ENCODE data around the gene F5.

Gene F5

DNA sequence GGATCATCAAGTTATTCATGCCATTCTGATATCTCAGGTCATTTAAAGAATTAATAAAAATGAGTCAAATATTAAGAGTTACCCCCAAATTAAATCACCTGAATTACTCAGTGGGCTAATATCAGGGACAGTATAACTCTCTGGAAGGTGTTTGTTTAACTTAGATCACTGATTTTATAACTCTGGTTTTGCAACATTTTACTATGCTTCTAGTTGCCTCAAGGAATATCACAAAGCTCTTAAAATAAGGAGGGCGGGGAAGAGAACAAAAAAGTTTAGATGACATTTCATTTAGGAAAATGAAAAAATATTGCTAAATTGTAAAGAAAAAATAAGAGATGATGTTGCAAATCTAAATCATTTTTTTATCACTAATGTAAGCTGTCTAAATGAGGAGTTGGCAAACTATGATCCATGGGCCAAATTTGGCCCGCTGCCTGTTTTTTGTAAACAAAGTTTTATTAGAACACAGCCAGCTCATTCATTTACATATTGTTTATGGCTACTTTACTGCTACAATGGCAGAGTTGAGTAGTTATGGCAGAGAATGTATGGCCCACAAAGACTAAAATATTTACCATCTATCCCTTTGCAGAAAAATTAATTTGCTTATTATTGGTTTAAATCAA, 68.6 kb downstream of the F5 start:
- no peak for DNase-seq
- no peaks in the 10 kb centered on the region for H3K27me3 ChIP-seq (ENCODE audit: insufficient read depth, low read depth, severe bottlenecking)
- H3K4me3 ChIP-seq (ENCODE audit: low read depth, low read length): no peak overlapping the region
- no peaks in the 10 kb centered on the region for H3K9me3 ChIP-seq (ENCODE audit: severe bottlenecking)
- no peak overlapping the region for H3K27ac ChIP-seq
- no peaks in the 10 kb centered on the region for H3K36me3 ChIP-seq
- TF ChIP-seq CTCF (IDR thresholded peaks at IDR 0.05; ENCODE audit: low read depth, low read length): no peak

- H3K36me3 ChIP-seq: no peaks in the 10 kb centered on the region
- DNase-seq: no peak
- no peak for TF ChIP-seq CTCF (IDR thresholded peaks at IDR 0.05; ENCODE audit: low read depth, low read length)
- H3K27me3 ChIP-seq (ENCODE audit: insufficient read depth, low read depth, severe bottlenecking): no peaks in the 10 kb centered on the region
- H3K27ac ChIP-seq: no peak overlapping the region
- H3K9me3 ChIP-seq (ENCODE audit: severe bottlenecking): no peaks in the 10 kb centered on the region
- no peak overlapping the region for H3K4me3 ChIP-seq (ENCODE audit: low read depth, low read length)
Observed at GRCh38 chr1:169515641-169516040, 70.6 kb downstream of the F5 start.

DNA sequence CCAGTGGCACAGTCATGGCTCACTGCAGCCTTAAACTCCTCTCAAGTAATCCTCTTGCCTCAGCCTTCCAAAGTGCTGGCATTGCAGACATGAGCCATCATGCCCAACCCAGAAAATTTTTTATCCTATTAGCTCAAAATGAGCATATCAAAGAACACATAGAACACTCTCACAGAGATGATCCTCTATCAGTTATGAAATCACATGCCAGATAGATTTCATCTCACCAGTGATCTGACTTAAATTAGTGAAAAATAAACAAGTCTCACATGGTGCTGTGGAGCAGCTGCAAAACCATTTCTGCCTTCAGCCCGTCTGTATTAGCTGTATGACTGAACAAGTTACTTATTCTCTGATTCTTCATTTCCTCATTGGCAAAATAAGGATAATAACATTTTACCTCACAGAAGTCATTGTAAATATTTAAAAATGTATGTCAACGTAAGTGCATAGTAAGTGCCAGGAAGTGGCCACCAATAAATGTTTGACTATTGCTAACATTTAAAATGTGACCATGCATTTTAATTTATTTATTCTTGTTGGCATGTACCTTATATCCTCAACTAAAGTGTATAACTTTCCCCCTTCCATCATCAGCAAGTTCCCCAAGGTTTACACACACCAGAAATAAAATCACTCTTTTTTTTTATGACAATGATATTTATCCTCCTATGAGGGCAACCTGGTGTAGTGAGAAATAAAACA, 71.6 kb downstream of the F5 start:
- TF ChIP-seq CTCF (IDR thresholded peaks at IDR 0.05; ENCODE audit: low read depth, low read length): no peak
- Histone ChIP-seq H3K27me3 (ENCODE audit: insufficient read depth, low read depth, severe bottlenecking) (no peaks in the 10 kb centered on the region), H3K27ac (no peak overlapping the region), H3K9me3 (ENCODE audit: severe bottlenecking) (no peaks in the 10 kb centered on the region), H3K36me3 (no peaks in the 10 kb centered on the region), H3K4me3 (ENCODE audit: low read depth, low read length) (no peak overlapping the region)
- DNase-seq: no peak

- Histone ChIP-seq H3K27ac (no peak overlapping the region), H3K36me3 (no peaks in the 10 kb centered on the region)
- TF ChIP-seq CTCF (IDR thresholded peaks at IDR 0.05; ENCODE audit: low read depth, low read length): no peak
Observed at GRCh38 chr1:169513208-169513607, 73.1 kb downstream of the F5 start.

GRCh38 chr1:169511316-169512005, 74.8 kb downstream of the F5 start:
- H3K27ac ChIP-seq: no peak overlapping the region
- no peak for TF ChIP-seq CTCF (IDR thresholded peaks at IDR 0.05; ENCODE audit: low read depth, low read length)
- no peak for DNase-seq
- H3K4me3 ChIP-seq (ENCODE audit: low read depth, low read length): no peak overlapping the region
- no peaks in the 10 kb centered on the region for H3K27me3 ChIP-seq (ENCODE audit: insufficient read depth, low read depth, severe bottlenecking)
- no peaks in the 10 kb centered on the region for H3K9me3 ChIP-seq (ENCODE audit: severe bottlenecking)
- H3K36me3 ChIP-seq: no peaks in the 10 kb centered on the region

More at GRCh38 chr1:169513208-169513607, 73.1 kb downstream of the F5 start:
- no peak for DNase-seq
- H3K27me3 ChIP-seq (ENCODE audit: insufficient read depth, low read depth, severe bottlenecking): no peaks in the 10 kb centered on the region
- no peak overlapping the region for H3K4me3 ChIP-seq (ENCODE audit: low read depth, low read length)
- no peaks in the 10 kb centered on the region for H3K9me3 ChIP-seq (ENCODE audit: severe bottlenecking)
